HEK293T (cell line): ENCODE results near the gene KCND3.

Source experiments
- FOXK2 ChIP-seq: fragments of 450-650 bp; IDR thresholded peaks from 2 replicates; pipeline ENCODE4 v1.6.1; 2016; ENCODE audit warnings: mild to moderate bottlenecking
- ZNF384 ChIP-seq: fragments of 450-650 bp; IDR thresholded peaks from 2 replicates; pipeline ENCODE4 v1.6.1; 2016

GRCh38 chr1:111987502-111987901, 2.0 kb downstream of the KCND3 start:
- TF ChIP-seq FOXK2: no peak
- no peak for TF ChIP-seq ZNF384
